Astrocyte (in vitro differentiated cells and primary cell): ENCODE data around the gene RNGTT. TPM values are rescaled to one million over a fixed set of nuclear protein-coding genes. Genes with fewer than 3 reads are reported as not detected.
A peak's percentile ranks its signal among the peaks of the same experiment; 100 is the strongest.

ENCODE experiments used
- DNase-seq: peaks from one replicate; pipeline ENCODE4 v3.0.0-alpha.2; 2010; ENCODE audit warnings: low read depth
- FAIRE-seq: peaks from 2 replicates; lab custom pipeline; 2011; peaks lifted over from hg19 to GRCh38; lab: Jason Lieb, UNC
- H2AFZ ChIP-seq: 2 replicates; pipeline ENCODE4 v1.6.0; 2012; ENCODE audit warnings: low read depth, low read length, inconsistent platforms
- H3K27ac ChIP-seq: 2 replicates; pipeline ENCODE4 v1.5.1; 2011; ENCODE audit warnings: low read depth, low read length, inconsistent platforms
- H3K27me3 ChIP-seq: 2 replicates; pipeline ENCODE4 v1.6.0; 2011; ENCODE audit warnings: low read length, inconsistent platforms; ENCODE audit not compliant: insufficient read depth
- H3K36me3 ChIP-seq: 2 replicates; pipeline ENCODE4 v1.5.1; 2011; ENCODE audit warnings: low read length, inconsistent platforms; ENCODE audit not compliant: insufficient read depth
- H3K4me1 ChIP-seq: 2 replicates; pipeline ENCODE4 v1.5.1; 2011; ENCODE audit warnings: low read length, inconsistent platforms; ENCODE audit not compliant: insufficient read depth
- H3K4me2 ChIP-seq: 2 replicates; pipeline ENCODE4 v1.6.0; 2012; ENCODE audit warnings: low read length, inconsistent platforms
- H3K4me3 ChIP-seq: 2 replicates; pipeline ENCODE4 v1.5.1; 2011; ENCODE audit warnings: low read depth, mild to moderate bottlenecking, low read length, inconsistent platforms; ENCODE audit not compliant: insufficient read depth
- H3K79me2 ChIP-seq: 2 replicates; pipeline ENCODE4 v1.6.0; 2012; ENCODE audit warnings: mild to moderate bottlenecking, low read length, inconsistent platforms; ENCODE audit not compliant: insufficient read depth
- H3K9ac ChIP-seq: 2 replicates; pipeline ENCODE4 v1.6.0; 2012; ENCODE audit warnings: mild to moderate bottlenecking, low read length, inconsistent platforms
- H3K9me3 ChIP-seq: 2 replicates; pipeline ENCODE4 v1.5.1; 2012; ENCODE audit warnings: low read depth, mild to moderate bottlenecking, low read length, inconsistent platforms; ENCODE audit not compliant: insufficient read depth
- H4K20me1 ChIP-seq: 2 replicates; pipeline ENCODE4 v1.6.0; 2012; ENCODE audit warnings: low read length, inconsistent platforms; ENCODE audit not compliant: insufficient read depth
- H3K27ac Mint-ChIP-seq: one replicate; pipeline ENCODE4 v1.8.0; 2021; ENCODE audit warnings: mild to moderate bottlenecking, mixed read lengths; ENCODE audit not compliant: unreplicated experiment
- H3K27me3 Mint-ChIP-seq: one replicate; pipeline ENCODE4 v1.8.0; 2021; ENCODE audit warnings: low read depth, mixed read lengths; ENCODE audit not compliant: unreplicated experiment
- H3K36me3 Mint-ChIP-seq: one replicate; pipeline ENCODE4 v1.8.0; 2021; ENCODE audit warnings: low read depth, mixed read lengths; ENCODE audit not compliant: unreplicated experiment
- H3K4me1 Mint-ChIP-seq: one replicate; pipeline ENCODE4 v1.8.0; 2021; ENCODE audit warnings: low read depth, mixed read lengths; ENCODE audit not compliant: unreplicated experiment
- H3K4me3 Mint-ChIP-seq: one replicate; pipeline ENCODE4 v1.8.0; 2021; ENCODE audit warnings: mild to moderate bottlenecking, moderate library complexity, mixed read lengths; ENCODE audit not compliant: unreplicated experiment
- H3K9me3 Mint-ChIP-seq: one replicate; pipeline ENCODE4 v1.8.0; 2021; ENCODE audit warnings: mild to moderate bottlenecking, mixed read lengths; ENCODE audit not compliant: unreplicated experiment
- EZH2 ChIP-seq: IDR thresholded peaks from 2 replicates; pipeline ENCODE4 v1.6.1; 2012; ENCODE audit warnings: mild to moderate bottlenecking, low read length, inconsistent platforms; ENCODE audit not compliant: insufficient read depth
- total RNA-seq: library from RNA; stranded (reverse); gene quantifications from 2 replicates; pipeline ENCODE4 v1.2.1, GENCODE V29; 2021
- TF ChIP-seq, protein P1 (sequence below): IDR thresholded peaks from 2 replicates; pipeline ENCODE4 v1.5.1; 2011; ENCODE audit warnings: low read depth, mild to moderate bottlenecking, inconsistent platforms, low read length, moderate library complexity; ENCODE audit not compliant: insufficient read depth

The RNGTT gene
- total RNA-seq, 1 donor from 2014 or later: 16.0 TPM

DNA sequence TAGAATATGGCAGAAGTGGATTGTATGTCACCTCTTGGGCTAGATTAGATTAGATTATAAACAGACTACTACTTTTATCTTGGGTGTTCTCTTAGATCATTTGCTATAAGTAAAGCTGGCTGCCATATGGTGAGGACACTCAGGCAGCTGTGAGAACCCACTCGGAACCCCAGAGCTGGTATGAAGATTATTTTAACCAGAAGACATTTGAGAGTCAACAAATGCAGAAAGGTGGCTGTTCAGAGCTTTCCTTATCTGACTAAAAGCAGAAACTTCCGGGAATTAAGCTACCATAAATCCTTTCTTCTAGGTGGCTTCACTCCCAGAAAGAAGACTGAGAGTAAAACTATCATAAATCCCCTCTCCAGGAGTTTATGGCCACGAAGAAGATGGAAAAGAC, 91.9 kb downstream of the RNGTT start:
- H2AFZ ChIP-seq: no peak overlapping the region
- H3K9ac ChIP-seq: no peak overlapping the region
- H3K4me1 ChIP-seq: peaks cover 19% of the 10 kb centered on the region
- Mint-ChIP-seq H3K27ac (no peak overlapping the region), H3K27me3 (no peaks in the 10 kb centered on the region), H3K36me3 (no peaks in the 10 kb centered on the region), H3K4me3 (no peak overlapping the region), H3K4me1 (peaks cover 16% of the 10 kb centered on the region), H3K9me3 (no peaks in the 10 kb centered on the region)
- H3K27me3 ChIP-seq: no peaks in the 10 kb centered on the region
- no peaks in the 10 kb centered on the region for H3K79me2 ChIP-seq
- no peak overlapping the region for H3K27ac ChIP-seq
- H4K20me1 ChIP-seq: no peaks in the 10 kb centered on the region
- FAIRE-seq: no peak
- no peaks in the 10 kb centered on the region for H3K9me3 ChIP-seq
- TF ChIP-seq, protein P1, sequence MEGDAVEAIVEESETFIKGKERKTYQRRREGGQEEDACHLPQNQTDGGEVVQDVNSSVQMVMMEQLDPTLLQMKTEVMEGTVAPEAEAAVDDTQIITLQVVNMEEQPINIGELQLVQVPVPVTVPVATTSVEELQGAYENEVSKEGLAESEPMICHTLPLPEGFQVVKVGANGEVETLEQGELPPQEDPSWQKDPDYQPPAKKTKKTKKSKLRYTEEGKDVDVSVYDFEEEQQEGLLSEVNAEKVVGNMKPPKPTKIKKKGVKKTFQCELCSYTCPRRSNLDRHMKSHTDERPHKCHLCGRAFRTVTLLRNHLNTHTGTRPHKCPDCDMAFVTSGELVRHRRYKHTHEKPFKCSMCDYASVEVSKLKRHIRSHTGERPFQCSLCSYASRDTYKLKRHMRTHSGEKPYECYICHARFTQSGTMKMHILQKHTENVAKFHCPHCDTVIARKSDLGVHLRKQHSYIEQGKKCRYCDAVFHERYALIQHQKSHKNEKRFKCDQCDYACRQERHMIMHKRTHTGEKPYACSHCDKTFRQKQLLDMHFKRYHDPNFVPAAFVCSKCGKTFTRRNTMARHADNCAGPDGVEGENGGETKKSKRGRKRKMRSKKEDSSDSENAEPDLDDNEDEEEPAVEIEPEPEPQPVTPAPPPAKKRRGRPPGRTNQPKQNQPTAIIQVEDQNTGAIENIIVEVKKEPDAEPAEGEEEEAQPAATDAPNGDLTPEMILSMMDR: no peak
- TF ChIP-seq EZH2: no peak
- DNase-seq: no peak
- no peaks in the 10 kb centered on the region for H3K36me3 ChIP-seq
- no peak overlapping the region for H3K4me3 ChIP-seq
- H3K4me2 ChIP-seq: no peak overlapping the region

GRCh38 chr6:88870717-88871330, 92.6 kb downstream of the RNGTT start:
- Histone ChIP-seq H3K79me2 (no peaks in the 10 kb centered on the region), H3K9ac (no peak overlapping the region), H3K27ac (no peak overlapping the region), H2AFZ (no peak overlapping the region), H3K9me3 (no peaks in the 10 kb centered on the region), H3K36me3 (no peaks in the 10 kb centered on the region), H3K4me2 (no peak overlapping the region), H3K4me1 (peaks cover 19% of the 10 kb centered on the region), H4K20me1 (no peaks in the 10 kb centered on the region), H3K4me3 (no peak overlapping the region), H3K27me3 (no peaks in the 10 kb centered on the region)
- Mint-ChIP-seq H3K4me1 (peaks cover 16% of the 10 kb centered on the region), H3K27me3 (no peaks in the 10 kb centered on the region), H3K4me3 (no peak overlapping the region), H3K9me3 (no peaks in the 10 kb centered on the region), H3K36me3 (no peaks in the 10 kb centered on the region), H3K27ac (no peak overlapping the region)
- DNase-seq (peak; percentile 36), FAIRE-seq (peak; percentile 84)
- TF ChIP-seq EZH2: no peak
- TF ChIP-seq, protein P1: peak; percentile 58

DNA sequence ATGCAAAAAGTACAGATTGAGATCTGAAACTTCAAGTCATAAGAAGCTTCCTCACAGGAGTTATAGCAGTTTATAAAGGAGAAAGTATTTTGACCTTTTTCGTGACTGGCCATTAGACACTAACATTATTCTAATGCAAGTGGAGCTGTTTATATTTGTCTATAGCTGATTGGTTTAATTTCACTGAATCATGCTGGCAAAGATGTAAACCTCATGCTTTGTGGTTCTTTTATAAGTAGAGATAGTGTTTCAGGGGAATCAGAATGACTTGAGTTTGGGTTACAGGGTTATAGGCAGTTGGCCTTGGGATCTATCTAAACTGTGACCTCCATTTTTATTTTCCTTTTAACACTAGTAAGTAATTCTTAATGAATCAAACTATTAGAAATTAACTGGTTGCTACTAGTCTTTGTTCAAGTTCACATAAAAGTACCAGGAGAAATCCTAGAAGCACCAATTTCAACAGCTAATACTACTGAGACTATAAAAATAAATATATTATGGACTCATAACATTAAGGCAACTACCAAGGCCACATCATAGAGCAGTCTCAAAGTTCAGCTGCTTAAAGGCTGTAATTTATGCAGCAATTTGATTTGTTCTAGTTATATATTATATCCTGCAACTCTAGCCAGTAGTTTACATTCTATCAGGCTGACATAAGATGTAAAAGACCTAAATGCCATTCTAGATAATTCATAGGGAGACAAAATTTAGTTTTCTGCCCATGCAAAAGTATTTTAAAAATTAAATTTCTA, 94.0 kb downstream of the RNGTT start:
- Mint-ChIP-seq H3K9me3 (no peaks in the 10 kb centered on the region), H3K4me3 (no peak overlapping the region), H3K27me3 (no peaks in the 10 kb centered on the region), H3K4me1 (peaks cover 16% of the 10 kb centered on the region), H3K27ac (no peak overlapping the region), H3K36me3 (no peaks in the 10 kb centered on the region)
- no peaks in the 10 kb centered on the region for H3K79me2 ChIP-seq
- DNase-seq (peak; percentile 61), FAIRE-seq (no peak)
- H3K36me3 ChIP-seq: no peaks in the 10 kb centered on the region
- H3K27ac ChIP-seq: peak overlapping the region; percentile 57
- TF ChIP-seq, protein P1: no peak
- no peaks in the 10 kb centered on the region for H4K20me1 ChIP-seq
- no peak overlapping the region for H3K4me3 ChIP-seq
- H2AFZ ChIP-seq: no peak overlapping the region
- no peaks in the 10 kb centered on the region for H3K9me3 ChIP-seq
- no peak overlapping the region for H3K9ac ChIP-seq
- no peaks in the 10 kb centered on the region for H3K27me3 ChIP-seq
- H3K4me1 ChIP-seq: peaks cover 19% of the 10 kb centered on the region
- H3K4me2 ChIP-seq: peak overlapping the region; percentile 26
